Urothelium cell line (cell line): ENCODE measurements around the gene HADH.
"Not testable (repeated sequence)": the region's sequence is repeated elsewhere in the genome, so short reads cannot be mapped to it uniquely, and the experiment has no call there.

Source experiments
- DNase-seq: peaks from one replicate; pipeline ENCODE4 v3.0.0; 2011; ENCODE audit warnings: low spot score, mixed read lengths
- FAIRE-seq: peaks from 2 replicates; lab custom pipeline; 2011; peaks lifted over from hg19 to GRCh38; lab: Jason Lieb, UNC

HADH gene

DNA sequence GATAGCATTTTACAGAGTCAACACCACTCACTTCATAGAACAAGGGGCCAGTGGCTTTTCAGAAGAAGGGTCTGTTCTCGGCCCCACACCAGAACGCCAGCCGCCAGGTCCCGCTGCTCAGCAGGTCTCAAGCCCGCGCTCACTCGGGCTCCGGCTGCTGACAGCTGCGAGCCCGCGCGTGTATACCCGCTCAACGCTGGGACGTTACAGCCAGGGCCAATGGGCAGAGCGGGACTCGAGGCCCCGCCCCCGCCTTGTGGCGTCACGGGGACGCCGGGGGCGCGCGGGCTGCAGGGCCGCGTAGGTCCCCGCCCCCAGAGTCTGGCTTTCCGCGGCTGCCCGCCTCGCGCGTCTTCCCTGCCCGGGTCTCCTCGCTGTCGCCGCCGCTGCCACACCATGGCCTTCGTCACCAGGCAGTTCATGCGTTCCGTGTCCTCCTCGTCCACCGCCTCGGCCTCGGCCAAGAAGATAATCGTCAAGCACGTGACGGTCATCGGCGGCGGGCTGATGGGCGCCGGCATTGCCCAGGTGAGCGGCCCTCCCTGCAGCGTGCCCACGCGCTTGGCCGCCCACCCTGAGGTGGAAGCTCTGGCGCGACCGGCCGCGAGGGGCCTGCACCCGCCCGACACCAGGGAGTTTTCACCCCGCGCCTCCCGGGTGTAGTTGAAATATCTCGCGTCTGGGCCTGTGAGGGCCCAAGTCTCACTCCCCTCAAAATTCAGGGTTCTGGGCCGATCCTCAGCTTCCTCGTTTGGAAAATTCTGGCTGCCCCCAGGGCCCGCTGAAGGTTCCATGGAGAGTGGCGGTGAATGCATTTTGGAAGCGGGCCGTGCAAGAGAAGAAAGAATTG, at the start of gene HADH:
TSS of gene HADH (plus strand) at position 353 of the 850 bp plus-strand sequence. CDS start at position 397, 44 bp downstream.
- peak; percentile 37 for FAIRE-seq
- peak; percentile 98 for DNase-seq

DNA sequence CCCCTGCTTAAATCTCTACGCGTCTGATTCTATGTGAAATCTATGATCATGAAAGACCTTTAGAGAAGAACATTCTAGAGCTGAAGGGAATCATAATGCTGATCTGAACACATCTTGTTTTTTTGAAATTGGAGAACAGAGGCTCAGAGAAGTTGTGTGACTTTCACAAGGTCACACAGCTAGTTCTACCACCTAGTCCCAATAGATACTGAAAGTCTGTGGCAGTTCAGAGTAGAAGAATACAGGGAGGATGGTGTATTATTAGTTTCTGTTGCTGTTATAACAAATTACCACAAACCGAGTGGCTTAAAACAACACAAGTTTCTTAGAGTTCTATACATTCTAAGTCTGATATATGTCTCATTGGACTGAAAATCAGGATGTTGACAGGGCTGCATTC, 43.9 kb upstream of the HADH start:
- no peak for FAIRE-seq
- DNase-seq: no peak

DNA sequence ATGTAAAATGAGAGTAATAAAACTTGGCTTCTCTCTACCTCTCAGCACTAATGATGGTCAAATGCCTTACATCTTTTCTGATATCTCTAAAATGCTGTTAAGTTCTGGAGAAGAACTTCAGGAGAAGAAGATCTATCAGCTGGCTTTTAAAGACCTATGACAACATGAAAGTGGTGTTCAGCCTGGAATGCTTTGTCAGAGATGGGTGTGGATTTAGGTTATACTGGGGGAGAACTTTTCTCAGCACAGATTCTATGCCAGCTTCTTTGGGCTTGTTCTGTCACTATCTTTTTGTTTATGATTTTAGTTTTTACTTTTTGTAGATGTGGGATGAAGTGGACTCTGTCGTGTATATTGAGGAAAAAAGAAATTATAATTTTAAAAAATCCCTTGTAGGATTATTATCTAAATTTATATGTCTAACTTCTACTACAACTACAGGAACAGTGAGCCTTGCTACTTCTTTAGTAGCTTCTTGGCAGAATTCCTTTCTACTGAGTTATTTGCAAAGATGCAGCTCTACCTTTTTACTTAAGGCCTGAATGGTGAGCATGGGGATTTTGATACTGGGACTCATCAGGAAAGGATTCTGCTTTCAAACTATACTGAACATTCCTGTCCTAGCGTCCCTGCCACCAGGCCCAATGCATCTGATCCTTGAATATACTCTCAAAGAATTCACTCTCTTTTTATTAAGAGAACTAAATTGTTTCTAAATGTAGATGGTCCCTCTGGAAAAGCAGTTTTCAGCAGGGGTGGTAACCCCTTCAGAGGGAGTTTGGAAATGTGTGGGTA, 38.7 kb upstream of the HADH start:
- DNase-seq (no peak), FAIRE-seq (no peak)

DNA sequence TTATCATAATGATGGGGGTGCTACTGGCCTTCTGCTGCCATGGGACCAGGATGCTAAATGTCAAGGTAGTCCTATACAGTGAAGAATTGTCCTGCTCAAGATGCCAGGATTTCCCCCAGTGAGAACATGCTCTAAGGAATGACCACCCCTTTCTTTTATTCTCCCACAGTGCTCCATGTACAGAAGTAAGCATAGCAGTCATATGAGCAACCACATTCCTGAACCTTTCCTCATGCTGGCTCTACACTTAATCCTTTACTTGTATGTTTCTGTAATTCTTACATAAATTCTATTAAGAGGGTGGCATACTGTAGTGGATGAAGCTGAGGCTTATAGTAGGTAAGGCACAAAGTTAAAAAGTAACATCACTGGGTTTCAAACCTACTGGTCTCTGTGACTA, 38.1 kb upstream of the HADH start:
- DNase-seq (no peak), FAIRE-seq (no peak)

DNA sequence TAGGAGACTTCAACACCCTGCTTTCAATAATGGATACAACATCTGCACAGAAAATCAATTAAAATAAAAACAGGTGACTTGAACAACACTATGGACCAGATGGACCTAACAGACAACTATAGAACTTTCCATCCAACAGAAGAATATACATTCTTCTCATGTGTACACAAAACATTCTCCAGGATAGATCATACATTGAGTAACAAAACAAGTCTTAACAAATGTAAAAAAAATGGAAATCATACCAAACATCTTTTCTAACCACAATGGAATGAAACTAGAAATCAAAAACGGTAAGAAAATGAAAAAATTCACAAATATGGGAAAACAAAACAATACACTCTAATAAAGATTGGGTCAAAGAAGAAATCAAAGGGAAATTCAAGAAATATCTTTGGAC, 33.7 kb upstream of the HADH start:
- FAIRE-seq: no peak
- no peak for DNase-seq

DNA sequence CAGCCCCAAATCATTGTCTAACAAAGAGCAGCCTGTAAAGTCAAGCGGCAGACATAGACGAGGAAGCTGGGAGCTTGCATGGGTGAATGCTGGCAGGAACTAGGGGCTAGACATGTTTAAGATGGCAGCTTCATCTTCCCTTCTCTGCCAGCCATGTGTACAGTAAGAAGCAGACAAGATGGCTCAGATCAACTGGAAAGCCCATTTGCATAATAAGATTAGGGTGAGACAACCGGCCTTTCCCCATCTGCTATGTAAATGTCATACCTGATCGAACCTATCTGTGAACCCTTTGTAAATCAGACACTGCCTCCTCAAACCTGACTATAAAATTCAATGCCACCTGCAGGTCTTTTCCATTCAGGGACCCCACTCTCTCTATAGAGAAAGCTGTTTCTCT, 22.8 kb upstream of the HADH start:
- no peak for FAIRE-seq
- no peak for DNase-seq

DNA sequence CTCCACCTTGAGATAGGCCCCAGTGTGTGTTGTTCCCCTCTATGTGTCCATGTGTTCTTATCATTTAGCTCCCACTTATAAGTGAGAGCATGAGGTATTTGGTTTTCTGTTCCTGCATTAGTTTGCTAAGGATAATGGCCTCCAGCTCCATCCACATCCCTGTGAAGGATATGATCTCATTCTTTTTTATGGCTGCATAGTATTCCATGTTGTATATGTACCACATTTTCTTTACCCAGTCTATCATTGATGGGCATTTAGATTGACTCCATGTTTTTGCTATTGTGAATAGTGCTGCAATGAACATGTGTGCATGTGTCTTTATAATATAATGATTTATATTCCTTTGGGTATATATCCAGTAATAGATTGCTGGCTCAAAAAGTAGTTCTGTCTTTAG, 22.2 kb upstream of the HADH start:
- not testable (repeated sequence) for FAIRE-seq, DNase-seq

DNA sequence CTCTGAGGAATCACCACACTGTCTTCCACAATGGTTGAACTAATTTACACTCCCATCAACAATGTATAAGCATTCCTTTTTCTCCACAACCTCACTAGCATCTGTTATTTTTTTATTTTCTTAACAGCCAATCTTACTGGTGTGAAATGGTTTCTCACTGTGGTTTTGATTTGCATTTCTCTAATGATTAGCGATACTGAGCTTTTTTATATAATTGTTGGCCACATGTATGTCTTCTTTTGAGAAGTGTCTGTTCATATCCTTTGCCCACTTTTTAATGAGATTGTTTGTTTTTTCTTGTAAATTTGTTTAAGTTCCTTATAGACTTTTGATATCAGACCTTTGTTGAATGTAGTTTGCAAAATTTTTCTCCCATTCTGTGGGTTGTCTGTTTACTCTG, 21.8 kb upstream of the HADH start:
- not testable (repeated sequence) for FAIRE-seq, DNase-seq

DNA sequence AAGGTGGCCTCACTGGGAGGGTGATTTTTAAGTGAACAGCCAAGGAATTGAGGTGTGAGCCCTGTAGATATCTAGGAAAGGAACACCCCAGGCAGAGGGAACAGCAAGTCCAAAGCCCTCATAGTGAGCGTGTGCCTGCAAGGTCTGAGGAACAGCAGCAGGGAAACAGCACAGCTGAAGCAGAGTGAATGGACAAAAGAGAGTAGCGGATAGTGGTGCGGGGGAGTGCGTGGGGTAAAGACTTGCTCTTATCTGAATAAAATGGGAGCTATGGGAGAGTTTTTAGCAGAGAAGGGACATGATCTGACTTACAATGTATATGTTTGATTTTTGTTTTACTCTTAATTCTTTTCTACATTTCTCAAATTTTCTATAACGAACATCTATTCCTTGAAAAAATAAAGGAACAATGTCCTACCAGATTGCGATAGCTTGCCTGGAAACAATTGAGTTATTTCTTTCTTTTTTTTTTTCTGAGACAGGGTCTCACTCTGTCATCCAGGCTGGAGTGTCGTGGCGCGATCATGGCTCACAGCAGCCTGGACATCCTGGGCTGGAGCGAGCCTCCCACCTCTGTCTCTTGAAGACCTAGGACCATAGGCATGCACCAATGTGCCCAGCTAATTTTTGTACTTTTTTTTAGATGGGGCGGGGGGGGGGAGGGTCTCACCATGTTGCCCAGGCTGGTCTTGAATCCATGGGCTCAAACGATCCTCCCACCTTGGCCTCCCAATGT, 19.5 kb upstream of the HADH start:
- no peak for FAIRE-seq
- DNase-seq: no peak

DNA sequence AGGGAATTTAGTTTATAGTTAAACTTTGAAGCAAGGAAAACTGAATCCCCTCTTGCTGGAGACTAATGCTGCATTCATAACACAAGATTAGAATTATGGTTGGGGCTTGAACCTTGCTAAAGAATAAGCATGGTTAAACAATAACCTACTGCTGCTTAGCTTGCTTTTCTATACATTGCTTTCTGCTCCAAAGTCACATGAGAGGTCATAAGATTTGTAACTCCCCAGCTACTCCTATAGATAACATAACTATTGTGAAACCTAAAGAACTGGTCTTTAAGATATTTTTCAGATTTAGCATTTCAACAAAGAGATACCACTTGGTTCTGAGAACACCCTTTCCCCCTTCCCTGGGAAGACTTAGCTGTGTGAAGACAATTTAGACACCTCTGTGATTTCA, 17.1 kb upstream of the HADH start:
- no peak for FAIRE-seq
- no peak for DNase-seq

DNA sequence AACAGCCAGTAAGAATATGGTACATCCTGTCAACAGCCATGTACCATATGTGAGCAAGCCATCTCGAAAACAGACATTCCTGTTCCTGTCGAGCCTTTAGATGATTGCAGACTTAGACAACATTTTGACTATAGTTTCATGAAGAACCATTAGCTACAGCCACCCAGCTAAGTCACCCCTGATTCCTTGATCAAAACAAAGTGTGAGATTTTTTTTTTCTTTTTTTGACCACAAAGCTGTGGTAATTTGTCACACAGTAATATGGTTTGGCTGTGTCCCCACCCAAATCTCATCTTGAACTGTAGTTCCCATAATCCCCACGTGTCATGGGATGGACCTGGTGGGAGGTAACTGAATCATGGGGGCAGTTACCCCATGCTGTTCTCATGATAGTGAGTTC, 15.2 kb upstream of the HADH start:
- no peak for FAIRE-seq
- DNase-seq: no peak

DNA sequence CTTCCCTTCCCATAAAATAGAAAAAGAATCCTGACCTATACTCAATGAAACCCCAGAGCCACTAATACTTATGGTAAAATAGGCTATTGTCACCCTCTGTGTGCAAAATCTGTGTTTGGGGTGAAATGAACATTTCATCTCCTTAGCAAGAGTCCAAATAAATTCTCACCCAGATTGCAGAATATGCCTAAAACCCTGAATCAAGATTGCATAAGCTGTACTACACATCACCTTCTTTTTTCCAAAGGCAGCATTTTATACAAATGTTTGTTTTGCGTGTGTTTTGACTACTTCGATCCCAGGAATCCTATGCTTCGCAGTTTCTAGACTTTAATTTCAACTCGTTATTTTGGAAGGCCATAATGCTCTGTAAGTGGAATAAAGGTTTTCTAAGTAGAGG, 12.2 kb upstream of the HADH start:
- FAIRE-seq (no peak), DNase-seq (no peak)

DNA sequence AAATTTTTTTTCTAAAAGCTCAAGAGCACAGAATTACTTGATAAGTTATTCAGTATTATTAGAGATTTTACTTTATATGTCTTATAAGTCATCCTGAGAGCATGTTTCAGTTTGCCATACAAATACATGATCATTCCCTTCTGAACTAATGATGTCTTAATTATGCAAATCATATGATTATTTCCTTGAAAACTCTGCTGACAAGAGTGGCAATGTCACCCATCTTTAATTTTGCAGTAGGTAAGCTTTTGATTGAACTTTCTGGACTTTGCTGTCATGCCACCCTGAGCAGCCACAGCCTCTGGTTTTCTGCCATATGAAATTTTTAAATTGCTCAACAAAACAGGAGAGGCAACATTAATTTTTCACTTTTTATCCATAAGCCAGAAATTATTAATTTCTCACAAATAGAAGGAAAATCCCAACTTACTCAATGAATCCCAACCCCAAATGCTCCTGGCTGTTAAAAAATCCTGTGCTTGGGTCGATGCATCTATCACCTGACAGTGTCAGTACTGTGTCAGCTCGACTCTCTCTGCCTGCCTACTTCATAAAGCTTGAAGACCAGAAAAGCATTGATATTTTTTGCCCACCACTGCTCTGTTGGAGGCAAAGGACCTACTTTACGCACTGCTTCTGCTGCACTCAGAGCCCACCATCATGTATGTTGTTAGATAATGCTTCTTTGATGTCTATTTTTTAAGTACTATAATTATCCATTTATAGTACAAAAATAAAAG, 11.6 kb upstream of the HADH start:
- FAIRE-seq (no peak), DNase-seq (no peak)

DNA sequence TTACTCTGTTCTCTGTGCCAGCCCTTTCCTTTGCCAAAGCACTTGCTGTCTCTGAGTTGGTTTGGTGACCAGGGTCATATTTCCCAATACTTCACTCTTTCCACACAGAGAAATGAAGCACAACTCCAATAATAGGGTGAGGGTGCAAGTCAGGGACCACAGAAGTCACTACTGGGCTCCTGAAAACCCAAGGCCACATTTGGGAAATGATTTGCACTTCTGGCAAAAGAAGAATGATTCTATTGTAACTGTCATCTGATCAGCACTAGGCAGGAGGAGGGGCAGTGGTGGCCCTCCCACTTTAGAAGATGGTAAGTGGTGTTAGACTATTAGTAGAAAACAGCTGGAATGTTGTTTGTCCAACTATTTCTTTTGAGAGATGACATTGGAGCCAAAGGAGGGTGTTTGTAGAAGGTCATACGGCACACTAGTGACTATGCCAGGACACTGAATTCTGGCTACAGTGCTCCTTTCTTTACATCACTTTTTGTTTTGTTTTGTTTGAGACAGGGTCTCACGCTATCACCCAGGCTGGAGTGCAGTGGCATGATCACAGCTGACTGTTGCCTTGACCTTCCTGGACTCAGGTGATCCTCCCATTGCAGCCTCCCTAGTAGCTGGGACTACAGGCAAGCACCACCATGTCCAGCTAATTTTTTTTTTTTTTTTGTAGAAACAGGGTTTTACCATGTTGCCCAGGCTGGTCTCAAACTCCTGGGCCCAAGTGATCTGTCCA, 10.8 kb upstream of the HADH start:
- no peak for FAIRE-seq

DNA sequence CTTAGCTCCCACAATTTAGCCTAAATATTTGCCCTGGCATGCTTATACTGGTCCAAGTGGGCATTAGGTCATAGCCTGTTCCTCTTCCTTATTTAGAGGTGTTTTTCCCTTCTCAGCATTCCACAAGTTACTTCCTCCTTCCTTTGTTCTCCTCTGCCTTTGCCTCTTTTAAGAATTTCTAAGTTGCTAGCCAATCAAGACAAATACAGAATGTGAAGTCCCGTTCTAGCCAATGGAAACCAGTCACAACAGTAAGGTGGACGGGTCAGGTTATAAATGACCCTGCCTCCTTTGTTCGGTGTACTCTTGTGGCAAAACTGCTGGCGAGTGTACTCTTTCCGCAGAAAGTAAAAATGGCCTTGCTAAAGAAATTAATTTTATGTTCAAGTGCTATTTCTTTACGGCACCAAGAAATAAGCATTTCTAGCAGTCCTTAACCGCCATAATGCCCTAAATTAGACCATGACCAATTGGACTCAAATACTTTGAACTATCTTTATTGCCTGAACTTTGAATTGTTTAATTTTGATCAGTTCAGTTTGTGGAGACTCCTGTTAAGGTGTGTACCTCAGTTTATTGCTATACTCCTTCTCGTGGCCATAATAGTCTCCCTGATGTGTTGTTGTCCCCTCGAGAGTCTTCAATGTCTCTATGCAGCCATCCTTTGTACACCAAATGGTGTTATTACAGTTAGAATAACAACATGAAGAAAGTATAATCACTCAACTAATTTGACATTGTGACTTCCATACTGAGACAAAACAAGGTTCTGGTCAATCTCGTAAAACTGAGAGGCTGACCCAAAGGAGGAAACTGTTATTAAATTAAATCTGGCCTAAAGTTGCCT, 1.6 kb upstream of the HADH start:
- FAIRE-seq (no peak), DNase-seq (no peak)

More for the DNA sequence above, 10.8 kb upstream of the HADH start:
- DNase-seq: no peak

DNA sequence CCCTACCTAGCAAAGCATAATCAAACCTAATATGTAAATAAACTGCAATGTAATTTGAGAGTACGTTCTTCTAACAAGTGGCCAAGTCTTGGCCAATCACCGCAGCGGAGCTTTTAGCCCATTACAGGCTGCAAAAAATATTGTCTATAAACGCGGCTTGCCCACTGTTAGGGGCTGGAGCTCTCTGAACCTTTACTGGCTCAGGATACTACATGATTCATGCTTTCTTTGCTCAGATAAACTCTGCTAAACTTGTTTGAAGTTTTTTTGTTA, 990 bp upstream of the HADH start:
- DNase-seq (no peak), FAIRE-seq (no peak)

DNA sequence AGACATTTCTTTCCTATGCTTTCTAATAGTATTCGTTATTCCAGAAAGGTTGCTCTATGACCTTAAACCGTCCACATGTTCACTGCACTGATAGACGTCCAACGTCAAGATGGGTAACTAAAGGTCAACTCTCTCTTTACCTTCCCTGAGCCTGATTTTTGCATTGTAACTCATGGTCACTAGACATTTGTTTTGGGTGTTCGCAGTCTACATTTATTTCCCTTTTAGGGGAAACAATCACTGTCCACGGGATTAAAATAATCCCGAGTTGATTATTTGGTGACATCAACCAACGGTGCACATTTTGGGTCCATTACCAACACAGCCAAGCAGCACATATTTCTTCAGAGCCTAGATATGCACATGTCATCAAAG, 540 bp upstream of the HADH start:
- no peak for FAIRE-seq

DNA sequence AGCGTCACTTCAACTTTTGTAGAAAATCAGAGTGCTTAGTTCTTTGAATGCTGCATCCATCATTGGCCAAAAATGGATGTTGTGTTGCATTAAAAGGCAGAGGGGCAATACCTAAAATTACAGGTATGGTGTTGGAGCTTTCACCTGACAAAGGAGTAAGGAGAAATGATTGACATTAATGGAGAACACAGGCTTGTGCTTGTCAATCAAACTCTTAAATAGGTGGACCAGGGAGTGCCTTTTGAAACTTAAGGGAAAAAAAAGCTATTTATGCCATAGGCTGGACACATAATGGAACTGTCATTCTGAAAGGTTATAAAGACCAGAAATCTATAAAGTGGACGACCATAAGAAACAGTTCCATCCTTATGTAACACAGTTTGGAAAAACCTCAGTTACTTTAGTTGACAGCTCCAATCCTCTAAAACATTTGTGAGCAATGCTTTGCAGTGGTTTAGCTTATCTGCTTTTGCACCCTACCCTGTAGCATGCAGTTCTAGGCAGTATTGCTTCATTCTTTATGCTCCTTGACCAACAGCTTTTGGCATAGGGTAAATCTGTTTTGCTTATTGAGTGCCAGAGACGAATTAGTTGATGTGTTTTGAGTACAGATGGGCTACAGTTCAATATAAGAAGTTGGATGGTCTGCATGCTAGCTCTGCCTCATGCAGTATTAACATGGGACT, 2.4 kb downstream of the HADH start:
- FAIRE-seq (no peak), DNase-seq (no peak)

More for the DNA sequence above, 540 bp upstream of the HADH start:
- DNase-seq: no peak

DNA sequence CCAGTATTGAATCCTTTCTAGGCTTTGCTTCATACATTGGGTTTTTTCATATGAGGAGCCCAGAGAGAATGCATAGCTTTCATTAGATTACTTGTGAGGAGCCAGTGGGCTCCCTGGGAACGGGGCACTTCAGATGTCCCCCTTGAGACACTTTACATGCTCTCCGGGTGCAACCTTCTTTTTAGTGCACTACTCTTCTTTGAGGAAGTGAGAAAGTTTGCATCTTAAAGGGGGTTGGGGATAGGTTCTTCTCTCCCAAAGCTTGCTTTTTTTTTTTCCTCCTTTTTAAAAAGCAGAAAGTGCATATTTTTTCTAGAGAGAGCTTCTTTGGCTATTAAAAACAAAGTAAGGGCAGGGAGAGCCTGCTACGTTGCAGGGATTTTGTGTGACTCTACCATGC, 4.3 kb downstream of the HADH start:
- no peak for FAIRE-seq
- no peak for DNase-seq
